Left ventricle myocardium inferior (tissue), 1 donor: ENCODE measurements around the gene KCNT1. TPM values are rescaled to one million over a fixed set of nuclear protein-coding genes. Genes with fewer than 3 reads are reported as not detected.

Source experiments
- DNase-seq: peaks from one replicate; pipeline ENCODE4 v3.0.0-alpha.2; 2020
- H3K27ac ChIP-seq: fragments of 200-600 bp; replicated peaks from 2 replicates; pipeline ENCODE4 v1.8.0; 2021
- H3K27me3 ChIP-seq: fragments of 200-600 bp; 2 replicates; pipeline ENCODE4 v1.8.0; 2021; ENCODE audit warnings: low read depth
- H3K36me3 ChIP-seq: fragments of 200-600 bp; 2 replicates; pipeline ENCODE4 v1.8.0; 2021
- H3K4me1 ChIP-seq: fragments of 200-600 bp; 2 replicates; pipeline ENCODE4 v1.8.0; 2021
- H3K4me3 ChIP-seq: fragments of 200-600 bp; 2 replicates; pipeline ENCODE4 v1.8.0; 2021; ENCODE audit warnings: mild to moderate bottlenecking, moderate library complexity
- H3K9me3 ChIP-seq: fragments of 200-600 bp; replicated peaks from 2 replicates; pipeline ENCODE4 v1.8.0; 2021
- intact Hi-C: fragments of 100-400 bp; cut with micrococcal nuclease; formaldehyde crosslinking; loops from one replicate; pipeline ENCODE4 v1.11.0; 2022
- total RNA-seq: library from RNA; stranded (reverse); fragmentation: NEBNext Ultra II Directional; extraction: Animal tissue kit (Norgen Biotek cat#: 25700); gene quantifications from one replicate; pipeline ENCODE4 v1.2.1, GENCODE V29; 2021
- TF ChIP-seq, protein P1 (sequence below): fragments of 200-600 bp; IDR thresholded peaks from 2 replicates; pipeline ENCODE4 v1.8.0; 2021; ENCODE audit warnings: antibody characterized with exemption, mild to moderate bottlenecking, borderline replicate concordance
- donor health status: DM: no; HTN: yes; CAD: no; lungs with severe emphysema.

The KCNT1 gene
- total RNA-seq, 1 donor from 2014 or later: 3.3 TPM

- DNase-seq: no peak
- H3K36me3 ChIP-seq: no peaks in the 10 kb centered on the region
- H3K4me3 ChIP-seq: no peak overlapping the region
- H3K27me3 ChIP-seq: peaks cover 27% of the 10 kb centered on the region
- H3K27ac ChIP-seq: no peak overlapping the region
- no peaks in the 10 kb centered on the region for H3K4me1 ChIP-seq
- no peaks in the 10 kb centered on the region for H3K9me3 ChIP-seq
- intact Hi-C loops: no loop called here
- TF ChIP-seq, protein P1, sequence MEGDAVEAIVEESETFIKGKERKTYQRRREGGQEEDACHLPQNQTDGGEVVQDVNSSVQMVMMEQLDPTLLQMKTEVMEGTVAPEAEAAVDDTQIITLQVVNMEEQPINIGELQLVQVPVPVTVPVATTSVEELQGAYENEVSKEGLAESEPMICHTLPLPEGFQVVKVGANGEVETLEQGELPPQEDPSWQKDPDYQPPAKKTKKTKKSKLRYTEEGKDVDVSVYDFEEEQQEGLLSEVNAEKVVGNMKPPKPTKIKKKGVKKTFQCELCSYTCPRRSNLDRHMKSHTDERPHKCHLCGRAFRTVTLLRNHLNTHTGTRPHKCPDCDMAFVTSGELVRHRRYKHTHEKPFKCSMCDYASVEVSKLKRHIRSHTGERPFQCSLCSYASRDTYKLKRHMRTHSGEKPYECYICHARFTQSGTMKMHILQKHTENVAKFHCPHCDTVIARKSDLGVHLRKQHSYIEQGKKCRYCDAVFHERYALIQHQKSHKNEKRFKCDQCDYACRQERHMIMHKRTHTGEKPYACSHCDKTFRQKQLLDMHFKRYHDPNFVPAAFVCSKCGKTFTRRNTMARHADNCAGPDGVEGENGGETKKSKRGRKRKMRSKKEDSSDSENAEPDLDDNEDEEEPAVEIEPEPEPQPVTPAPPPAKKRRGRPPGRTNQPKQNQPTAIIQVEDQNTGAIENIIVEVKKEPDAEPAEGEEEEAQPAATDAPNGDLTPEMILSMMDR: no peak
These were observed 71.7 kb downstream of the KCNT1 start for GRCh38 chr9:135773530-135774238.

GRCh38 chr9:135774239-135774747 is 72.3 kb downstream of the KCNT1 start:
- H3K4me3 ChIP-seq: no peak overlapping the region
- no peaks in the 10 kb centered on the region for H3K36me3 ChIP-seq
- TF ChIP-seq, protein P1: no peak
- no peak for DNase-seq
- no peaks in the 10 kb centered on the region for H3K9me3 ChIP-seq
- no peaks in the 10 kb centered on the region for H3K4me1 ChIP-seq
- intact Hi-C loops: no loop called here
- H3K27ac ChIP-seq: no peak overlapping the region
- H3K27me3 ChIP-seq: peaks cover 27% of the 10 kb centered on the region

- Histone ChIP-seq H3K36me3 (no peaks in the 10 kb centered on the region), H3K4me3 (no peak overlapping the region), H3K9me3 (no peaks in the 10 kb centered on the region), H3K4me1 (no peaks in the 10 kb centered on the region), H3K27ac (no peak overlapping the region), H3K27me3 (peaks cover 24% of the 10 kb centered on the region)
- TF ChIP-seq, protein P1: no peak
- intact Hi-C loops: no loop called here
- no peak for DNase-seq
These were observed 73.0 kb downstream of the KCNT1 start for GRCh38 chr9:135774794-135775525.

DNA sequence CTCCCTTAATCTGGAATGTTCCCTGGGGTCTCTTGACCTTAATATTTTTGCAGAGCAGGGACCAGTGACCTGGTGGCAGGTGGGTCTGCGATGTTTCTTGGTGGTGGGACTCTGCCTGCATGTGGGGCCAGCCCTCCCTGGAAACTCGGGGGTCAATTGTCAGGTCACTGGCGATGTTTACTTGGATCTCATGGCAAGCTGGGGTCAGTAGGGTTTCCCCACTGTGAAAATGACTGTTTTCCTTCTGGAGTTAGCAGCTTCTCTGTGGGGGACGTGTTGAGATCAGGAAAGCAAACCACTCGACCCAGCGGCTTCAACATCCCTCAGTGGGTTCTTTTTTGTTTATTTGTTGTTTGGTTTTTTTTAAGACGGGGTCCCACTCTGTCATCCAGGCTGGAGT is 73.9 kb downstream of the KCNT1 start:
- DNase-seq: no peak
- H3K9me3 ChIP-seq: no peaks in the 10 kb centered on the region
- no peaks in the 10 kb centered on the region for H3K4me1 ChIP-seq
- H3K27ac ChIP-seq: no peak overlapping the region
- peaks cover 19% of the 10 kb centered on the region for H3K27me3 ChIP-seq
- intact Hi-C loops: no loop called here
- H3K36me3 ChIP-seq: no peaks in the 10 kb centered on the region
- no peak overlapping the region for H3K4me3 ChIP-seq
- TF ChIP-seq, protein P1: no peak

DNA sequence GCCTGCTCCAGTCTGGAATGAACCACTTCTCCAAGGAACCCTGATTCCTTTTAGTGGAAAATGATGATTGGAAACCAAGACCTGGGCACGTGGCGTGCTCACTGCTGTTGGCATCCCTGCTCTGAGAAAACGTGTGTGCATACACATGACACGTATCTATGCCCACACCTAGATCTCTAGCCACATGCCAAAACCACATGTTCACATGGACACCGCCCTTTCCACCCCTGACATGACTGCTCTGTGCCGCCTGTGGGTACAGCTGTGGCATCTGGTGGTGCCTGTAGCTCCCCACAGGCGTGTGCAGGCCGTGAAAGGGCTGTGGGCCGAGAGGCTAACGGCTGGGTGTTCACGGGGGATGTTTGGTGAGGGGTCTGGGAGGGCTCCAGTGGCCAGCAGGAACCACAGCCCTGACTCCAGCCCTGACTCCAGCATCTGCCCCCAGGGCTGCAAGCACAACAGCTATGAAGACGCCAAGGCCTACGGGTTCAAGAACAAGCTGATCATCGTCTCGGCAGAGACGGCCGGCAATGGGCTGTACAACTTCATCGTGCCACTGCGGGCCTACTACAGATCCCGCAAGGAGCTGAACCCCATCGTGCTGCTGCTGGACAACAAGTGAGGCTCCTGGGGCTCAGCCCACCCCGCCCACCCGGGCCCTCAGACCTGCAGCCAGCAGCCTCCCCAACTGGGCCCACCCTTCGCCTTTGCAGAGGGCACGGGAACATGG is 75.1 kb downstream of the KCNT1 start:
- Histone ChIP-seq H3K4me1 (no peaks in the 10 kb centered on the region), H3K4me3 (no peak overlapping the region), H3K27me3 (peaks cover 14% of the 10 kb centered on the region), H3K36me3 (no peaks in the 10 kb centered on the region), H3K27ac (no peak overlapping the region), H3K9me3 (no peaks in the 10 kb centered on the region)
- no peak for DNase-seq
- TF ChIP-seq, protein P1: no peak
- intact Hi-C loops: no loop called here
